ENCODE measurements around the gene NUP153. TPM values are rescaled to one million over a fixed set of nuclear protein-coding genes. Genes with fewer than 3 reads are reported as not detected.

The NUP153 gene
- total RNA-seq, 1 experiment from 2014 or later = 99.3 TPM

DNA sequence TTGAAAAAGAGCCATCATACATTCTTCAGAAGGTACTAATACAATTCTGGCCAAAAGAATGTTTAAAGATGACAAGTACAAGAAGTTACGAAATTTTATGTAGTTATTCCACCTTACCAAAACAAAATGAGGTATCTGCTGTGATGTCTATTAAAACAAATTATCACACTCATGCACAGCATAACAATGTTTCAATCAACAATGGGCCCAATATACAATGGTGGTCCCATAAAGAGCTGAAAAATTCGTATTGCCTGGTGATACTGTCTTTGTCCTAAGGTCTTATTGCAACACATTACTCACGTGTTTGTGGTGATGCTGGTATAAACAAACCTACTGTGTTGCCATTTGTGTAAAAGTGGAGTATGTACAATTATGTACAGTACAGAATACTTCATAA, 3.6 kb upstream of the NUP153 start:
- Histone ChIP-seq H3K23ac (ENCODE audit: insufficient read length, low read depth, low read length) (no peak overlapping the region), H2BK20ac (ENCODE audit: low read depth, low read length, poor library complexity, severe bottlenecking) (no peak overlapping the region), H2BK120ac (ENCODE audit: low read depth, low read length, poor library complexity, severe bottlenecking) (no peak overlapping the region), H2AK5ac (ENCODE audit: insufficient read length, low read length) (no peak overlapping the region), H3K4ac (ENCODE audit: low read depth, low read length) (no peak overlapping the region), H3K14ac (ENCODE audit: insufficient read depth, low read length) (no peak overlapping the region), H3K4me2 (ENCODE audit: insufficient read depth, insufficient read length, low read length) (no peak overlapping the region), H4K91ac (ENCODE audit: insufficient read length, low read depth, low read length) (no peak overlapping the region), H3K56ac (ENCODE audit: insufficient read length, low read depth, low read length) (no peak overlapping the region), H4K5ac (ENCODE audit: insufficient read length, low read depth, low read length) (no peak overlapping the region), H3K18ac (ENCODE audit: insufficient read length, low read depth, low read length) (no peak overlapping the region), H2BK15ac (ENCODE audit: low read depth, low read length) (no peak overlapping the region), H3K79me2 (ENCODE audit: insufficient read depth, low read length) (peaks cover 5% of the 10 kb centered on the region; the same call in 1 of the 2 replicates), H3T11ph (ENCODE audit: low read length) (no peak overlapping the region), H3K27ac (ENCODE audit: insufficient read length, low read depth, low read length) (no peak overlapping the region), H3K27me3 (ENCODE audit: insufficient read depth, low read length) (no peaks in the 10 kb centered on the region), H3K23me2 (ENCODE audit: insufficient read length, low read depth, low read length, poor library complexity, severe bottlenecking) (no peaks in the 10 kb centered on the region), H2AFZ (ENCODE audit: low read length) (no peak overlapping the region), H4K20me1 (ENCODE audit: control insufficient read depth, insufficient read depth, insufficient read length) (no peaks in the 10 kb centered on the region), H2BK12ac (ENCODE audit: insufficient read length, low read depth, low read length) (no peak overlapping the region), H3K9ac (ENCODE audit: extremely low read depth, insufficient read length, low read length) (no peak overlapping the region), H3K9me3 (ENCODE audit: control insufficient read depth, low read depth, low read length) (no peaks in the 10 kb centered on the region), H2BK5ac (ENCODE audit: insufficient read length, low read length) (no peak overlapping the region), H4K8ac (replicated peaks; ENCODE audit: insufficient read length, low read depth, low read length) (no peak overlapping the region), H3K4me1 (ENCODE audit: insufficient read depth, low read length) (no peaks in the 10 kb centered on the region; the same call in 1 of the 2 replicates), H3K79me1 (ENCODE audit: insufficient read depth, low read depth, low read length, poor library complexity, severe bottlenecking) (no peaks in the 10 kb centered on the region)
- no peak for TF ChIP-seq CTCF (conservative IDR thresholded peaks at IDR 0.05)
- no peaks in the 10 kb centered on the region for H3K36me3 Mint-ChIP-seq (ENCODE audit: insufficient read depth in 1 of 3, low read depth in 3 of 3)
- no CpG with 5 or more reads among the region's 3 CpGs for WGBS (ENCODE audit: extremely low coverage, insufficient read length, low lambda C conversion rate)
- H3K9me3 Mint-ChIP-seq = no peaks in the 10 kb centered on the region; a peak in 2 of 5 replicates
- no peak for DNase-seq
- H3K4me3 Mint-ChIP-seq = no peak overlapping the region
- no peaks in the 10 kb centered on the region for H3K27me3 Mint-ChIP-seq (ENCODE audit: low read depth)
- H3K27ac Mint-ChIP-seq = no peak overlapping the region
- peaks cover 19 to 21% of the 10 kb centered on the region in 2 experiments for H3K4me1 Mint-ChIP-seq

Data from H9 (cell line).